HFFc6 (cell line): ENCODE data around the gene NNT. TPM values are rescaled to one million over a fixed set of nuclear protein-coding genes. Genes with fewer than 3 reads are reported as not detected.
"Not testable (repeated sequence)": the region's sequence is repeated elsewhere in the genome, so short reads cannot be mapped to it uniquely, and the experiment has no call there.

Source experiments
- DNase-seq: peaks from one replicate; pipeline ENCODE4 v3.0.0-alpha.2; 2018
- H3K27ac Mint-ChIP-seq: 2 replicates; pipeline ENCODE4 v1.8.0; 2020; ENCODE audit warnings: mild to moderate bottlenecking, mixed read lengths
- H3K27me3 Mint-ChIP-seq: 2 replicates; pipeline ENCODE4 v1.8.0; 2021; ENCODE audit warnings: mild to moderate bottlenecking, moderate library complexity, mixed read lengths; ENCODE audit not compliant: insufficient read depth
- H3K36me3 Mint-ChIP-seq: 2 replicates; pipeline ENCODE4 v1.8.0; 2021; ENCODE audit warnings: low read depth, mixed read lengths
- H3K4me1 Mint-ChIP-seq: 2 replicates; pipeline ENCODE4 v1.8.0; 2020; ENCODE audit warnings: low read depth, mixed read lengths
- H3K4me3 Mint-ChIP-seq: 2 replicates; pipeline ENCODE4 v1.8.0; 2020; ENCODE audit warnings: mild to moderate bottlenecking, moderate library complexity, mixed read lengths
- H3K9me3 Mint-ChIP-seq: 2 replicates; pipeline ENCODE4 v1.8.0; 2020; ENCODE audit warnings: mild to moderate bottlenecking, mixed read lengths
- total RNA-seq, 6 experiments: library from RNA; stranded (reverse); fragmentation: NEBNext Ultra II Directional; extraction: Animal tissue kit (Norgen Biotek cat#: 25700); gene quantifications; 2 replicates in 1 of 6; 3 replicates in 5 of 6; pipeline ENCODE4 v1.2.3, GENCODE V29; 2021
- TF ChIP-seq, protein P1 (sequence below): fragments of 200-600 bp; sonication (generic); IDR thresholded peaks from 2 replicates; pipeline ENCODE4 v1.5.0; 2021; ENCODE audit warnings: antibody characterized with exemption, mild to moderate bottlenecking

The NNT gene
- total RNA-seq, 6 experiments from 2014 or later, result 52.9 to 64.0 (median 59.6) TPM

DNA sequence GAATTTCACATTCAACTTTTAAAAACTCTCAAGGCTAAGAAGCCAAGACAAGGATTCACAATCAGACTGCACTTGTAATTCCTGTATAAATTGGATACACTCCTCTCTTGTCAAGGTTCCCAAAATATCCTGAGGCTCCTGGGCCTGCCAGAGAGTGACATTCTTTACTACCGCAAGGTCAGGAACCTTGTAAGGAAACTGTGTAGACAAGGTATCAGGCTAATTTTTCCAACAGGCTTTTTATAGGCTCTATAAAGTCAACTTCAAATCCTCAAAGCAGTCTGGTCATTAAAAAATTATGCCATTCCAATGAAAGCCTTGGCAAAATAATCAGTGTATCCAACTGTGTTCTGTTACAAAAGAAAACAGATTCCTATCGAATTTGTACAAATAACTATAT is 30.6 kb upstream of the NNT start:
- no peak overlapping the region for H3K27ac Mint-ChIP-seq
- peaks cover 15% of the 10 kb centered on the region for H3K4me1 Mint-ChIP-seq

DNA sequence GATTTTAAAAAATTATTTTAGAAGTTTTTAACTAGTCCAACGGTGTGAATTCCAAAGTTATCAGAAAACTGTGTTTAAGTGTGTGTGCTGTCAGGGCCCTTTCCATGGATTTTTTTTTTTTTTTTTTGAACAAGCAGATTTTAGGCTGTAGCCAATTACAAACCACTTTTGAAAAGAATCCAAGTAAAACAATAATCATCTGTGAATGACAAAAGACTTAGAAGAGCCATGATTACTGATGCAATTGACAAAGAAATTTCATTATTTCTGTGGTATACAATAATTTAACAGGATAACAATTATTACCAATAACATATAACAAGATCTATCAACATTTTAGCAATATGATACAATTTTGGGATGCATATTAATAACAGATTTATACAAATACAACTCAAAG is 29.9 kb upstream of the NNT start:
- no peak for DNase-seq
- H3K9me3 Mint-ChIP-seq, result no peaks in the 10 kb centered on the region
- H3K4me3 Mint-ChIP-seq, result no peak overlapping the region
- peaks cover 15% of the 10 kb centered on the region for H3K4me1 Mint-ChIP-seq
- peaks cover 10% of the 10 kb centered on the region for H3K36me3 Mint-ChIP-seq
- H3K27ac Mint-ChIP-seq, result no peak overlapping the region
- TF ChIP-seq, protein P1, sequence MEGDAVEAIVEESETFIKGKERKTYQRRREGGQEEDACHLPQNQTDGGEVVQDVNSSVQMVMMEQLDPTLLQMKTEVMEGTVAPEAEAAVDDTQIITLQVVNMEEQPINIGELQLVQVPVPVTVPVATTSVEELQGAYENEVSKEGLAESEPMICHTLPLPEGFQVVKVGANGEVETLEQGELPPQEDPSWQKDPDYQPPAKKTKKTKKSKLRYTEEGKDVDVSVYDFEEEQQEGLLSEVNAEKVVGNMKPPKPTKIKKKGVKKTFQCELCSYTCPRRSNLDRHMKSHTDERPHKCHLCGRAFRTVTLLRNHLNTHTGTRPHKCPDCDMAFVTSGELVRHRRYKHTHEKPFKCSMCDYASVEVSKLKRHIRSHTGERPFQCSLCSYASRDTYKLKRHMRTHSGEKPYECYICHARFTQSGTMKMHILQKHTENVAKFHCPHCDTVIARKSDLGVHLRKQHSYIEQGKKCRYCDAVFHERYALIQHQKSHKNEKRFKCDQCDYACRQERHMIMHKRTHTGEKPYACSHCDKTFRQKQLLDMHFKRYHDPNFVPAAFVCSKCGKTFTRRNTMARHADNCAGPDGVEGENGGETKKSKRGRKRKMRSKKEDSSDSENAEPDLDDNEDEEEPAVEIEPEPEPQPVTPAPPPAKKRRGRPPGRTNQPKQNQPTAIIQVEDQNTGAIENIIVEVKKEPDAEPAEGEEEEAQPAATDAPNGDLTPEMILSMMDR, result no peak
- no peaks in the 10 kb centered on the region; the same call in 1 of the 2 replicates for H3K27me3 Mint-ChIP-seq

More for the DNA sequence above, 30.6 kb upstream of the NNT start:
- Mint-ChIP-seq H3K36me3 (peaks cover 10% of the 10 kb centered on the region), H3K4me3 (no peak overlapping the region), H3K27me3 (no peaks in the 10 kb centered on the region; the same call in none of the 2 replicates), H3K9me3 (no peaks in the 10 kb centered on the region)
- no peak for DNase-seq
- TF ChIP-seq, protein P1, result no peak

DNA sequence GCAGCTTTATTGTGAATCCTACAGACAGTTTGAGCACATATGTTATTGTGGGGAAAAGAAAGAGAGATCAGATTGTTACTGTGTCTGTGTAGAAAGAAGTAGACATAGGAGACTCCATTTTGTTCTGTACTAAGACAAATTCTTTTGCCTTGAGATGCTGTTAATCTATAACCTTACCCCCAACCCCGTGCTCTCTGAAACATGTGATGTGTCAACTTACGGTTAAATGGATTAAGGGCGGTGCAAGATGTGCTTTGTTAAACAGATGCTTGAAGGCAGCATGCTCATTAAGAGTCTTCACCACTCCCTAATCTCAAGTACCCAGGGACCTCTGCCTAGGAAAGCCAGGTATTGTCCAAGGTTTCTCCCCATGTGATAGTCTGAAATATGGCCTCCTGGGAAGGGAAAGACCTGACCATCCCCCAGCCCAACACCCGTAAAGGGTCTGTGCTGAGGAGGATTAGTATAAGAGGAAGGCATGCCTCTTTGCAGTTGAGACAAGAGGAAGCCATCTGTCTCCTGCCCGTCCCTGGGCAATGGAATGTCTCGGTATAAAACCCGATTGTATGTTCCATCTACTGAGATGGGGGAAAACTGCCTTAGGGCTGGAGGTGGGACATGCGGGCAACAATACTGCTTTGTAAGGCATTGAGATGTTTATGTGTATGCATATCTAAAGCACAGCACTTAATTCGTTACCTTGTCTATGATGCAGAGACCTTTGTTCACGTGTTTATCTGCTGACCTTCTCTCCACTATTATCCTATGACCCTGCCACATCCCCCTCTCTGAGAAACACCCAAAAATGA is 22.4 kb upstream of the NNT start:
- H3K27ac Mint-ChIP-seq, H3K9me3 Mint-ChIP-seq, H3K4me3 Mint-ChIP-seq, DNase-seq, H3K36me3 Mint-ChIP-seq, H3K27me3 Mint-ChIP-seq, H3K4me1 Mint-ChIP-seq: not testable (repeated sequence)

DNA sequence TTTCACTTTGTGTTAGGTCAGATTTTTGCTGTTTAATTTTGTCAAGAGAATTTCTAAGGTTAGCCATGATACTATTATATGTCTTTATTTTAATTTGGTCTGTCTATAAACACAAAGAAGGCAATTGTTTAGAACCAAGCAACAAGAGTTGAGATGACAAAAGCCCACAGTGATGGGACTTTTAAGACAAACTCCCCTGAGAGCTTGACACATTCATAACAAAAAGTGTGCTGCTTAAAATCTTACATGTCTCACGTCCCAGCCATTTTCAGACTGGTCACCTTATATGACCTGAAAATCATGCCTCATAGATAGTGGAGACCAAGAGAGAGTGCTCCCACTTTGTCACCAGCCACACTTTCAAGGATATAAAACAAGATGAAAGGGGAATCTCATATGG is 21.6 kb upstream of the NNT start:
- TF ChIP-seq, protein P1, result no peak

DNA sequence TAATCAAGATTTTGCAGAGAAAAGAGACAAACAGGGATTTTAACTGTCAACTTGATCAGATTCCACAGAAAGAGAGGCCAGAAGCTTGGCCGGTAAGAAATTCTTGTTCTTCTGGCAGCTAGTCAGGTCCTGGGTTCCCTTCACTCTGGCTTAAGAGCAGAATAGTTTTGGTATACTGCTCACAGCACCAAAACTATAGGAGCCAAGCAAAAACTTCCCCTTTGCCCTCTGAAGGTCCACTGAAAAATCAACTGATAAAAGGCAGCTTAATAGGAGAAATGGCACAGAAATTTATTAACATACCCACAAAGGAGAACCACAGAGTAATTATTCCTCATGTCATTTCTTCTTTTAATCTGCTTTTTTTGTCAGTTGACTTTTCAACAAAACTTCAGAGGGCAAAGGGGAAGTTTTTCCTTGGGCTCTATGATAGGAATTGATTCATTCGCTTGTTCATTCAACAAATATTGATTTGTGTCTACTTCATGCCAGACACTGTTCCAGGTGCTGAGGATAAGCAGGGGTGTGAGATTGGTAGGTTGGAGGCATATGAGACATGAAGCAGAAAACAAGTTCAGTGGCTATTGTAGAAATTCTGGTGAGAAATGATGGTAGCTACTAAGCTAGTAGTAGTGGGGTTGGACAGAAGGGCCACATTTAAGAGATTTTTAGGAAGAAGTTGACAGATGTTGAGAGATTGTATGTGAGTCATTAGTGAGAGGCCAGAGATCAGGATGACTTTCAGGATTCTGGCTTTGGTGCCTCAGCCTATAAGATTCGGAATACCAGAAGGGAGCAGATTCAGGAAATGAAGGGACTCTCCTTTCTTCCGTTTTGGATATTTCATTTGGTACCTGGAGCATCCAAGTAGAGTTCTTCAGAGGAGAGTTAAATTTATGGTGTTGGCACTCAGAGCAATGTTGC is 20.6 kb upstream of the NNT start:
- Mint-ChIP-seq H3K36me3 (no peaks in the 10 kb centered on the region), H3K4me3 (no peak overlapping the region), H3K4me1 (peaks cover 7% of the 10 kb centered on the region), H3K27me3 (no peaks in the 10 kb centered on the region; the same call in 1 of the 2 replicates), H3K9me3 (no peaks in the 10 kb centered on the region), H3K27ac (no peak overlapping the region)
- TF ChIP-seq, protein P1, result no peak
- DNase-seq, result no peak

More for the DNA sequence above, 21.6 kb upstream of the NNT start:
- DNase-seq, result no peak
- Mint-ChIP-seq H3K4me1 (peaks cover 7% of the 10 kb centered on the region), H3K4me3 (no peak overlapping the region), H3K27ac (no peak overlapping the region), H3K36me3 (no peaks in the 10 kb centered on the region), H3K27me3 (no peaks in the 10 kb centered on the region; the same call in 1 of the 2 replicates), H3K9me3 (no peaks in the 10 kb centered on the region)

DNA sequence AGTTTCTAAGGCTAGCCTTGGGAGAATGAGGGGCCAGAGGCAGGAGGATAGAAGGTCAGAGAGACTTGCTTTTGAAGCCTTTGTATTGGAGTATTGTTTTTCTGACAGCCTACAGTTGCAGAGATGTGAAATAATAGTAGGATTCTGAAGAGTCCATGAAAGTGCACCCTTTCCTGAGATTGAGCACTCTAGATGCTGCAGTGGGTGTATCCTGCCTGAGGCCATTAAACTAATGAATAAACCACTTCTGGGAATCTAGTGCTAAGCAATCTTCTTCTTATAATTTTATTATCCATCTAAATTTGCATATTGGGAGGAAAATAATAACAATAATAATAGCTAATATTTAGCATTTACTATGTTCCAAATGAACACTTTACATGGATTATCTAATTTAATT is 19.3 kb upstream of the NNT start:
- Mint-ChIP-seq H3K4me3 (no peak overlapping the region), H3K27ac (no peak overlapping the region), H3K36me3 (no peaks in the 10 kb centered on the region), H3K27me3 (no peaks in the 10 kb centered on the region; the same call in 1 of the 2 replicates), H3K9me3 (no peaks in the 10 kb centered on the region), H3K4me1 (peaks cover 7% of the 10 kb centered on the region)
- no peak for DNase-seq
- TF ChIP-seq, protein P1, result no peak
